Activated CD8-positive, alpha-beta memory T cell treated with anti-CD3 and anti-CD28 coated beads for 48 hours (primary cell): Measurements from ENCODE around the gene HTRA2.
"Not testable (repeated sequence)": the region's sequence is repeated elsewhere in the genome, so short reads cannot be mapped to it uniquely, and the experiment has no call there.

Experiments used
- DNase-seq, 3 experiments: peaks; one replicate each; pipeline ENCODE4 v3.0.0-alpha.2; 2020; ENCODE audit warnings: low read depth in 2 of 3, low spot score in 2 of 3

The HTRA2 gene

DNA sequence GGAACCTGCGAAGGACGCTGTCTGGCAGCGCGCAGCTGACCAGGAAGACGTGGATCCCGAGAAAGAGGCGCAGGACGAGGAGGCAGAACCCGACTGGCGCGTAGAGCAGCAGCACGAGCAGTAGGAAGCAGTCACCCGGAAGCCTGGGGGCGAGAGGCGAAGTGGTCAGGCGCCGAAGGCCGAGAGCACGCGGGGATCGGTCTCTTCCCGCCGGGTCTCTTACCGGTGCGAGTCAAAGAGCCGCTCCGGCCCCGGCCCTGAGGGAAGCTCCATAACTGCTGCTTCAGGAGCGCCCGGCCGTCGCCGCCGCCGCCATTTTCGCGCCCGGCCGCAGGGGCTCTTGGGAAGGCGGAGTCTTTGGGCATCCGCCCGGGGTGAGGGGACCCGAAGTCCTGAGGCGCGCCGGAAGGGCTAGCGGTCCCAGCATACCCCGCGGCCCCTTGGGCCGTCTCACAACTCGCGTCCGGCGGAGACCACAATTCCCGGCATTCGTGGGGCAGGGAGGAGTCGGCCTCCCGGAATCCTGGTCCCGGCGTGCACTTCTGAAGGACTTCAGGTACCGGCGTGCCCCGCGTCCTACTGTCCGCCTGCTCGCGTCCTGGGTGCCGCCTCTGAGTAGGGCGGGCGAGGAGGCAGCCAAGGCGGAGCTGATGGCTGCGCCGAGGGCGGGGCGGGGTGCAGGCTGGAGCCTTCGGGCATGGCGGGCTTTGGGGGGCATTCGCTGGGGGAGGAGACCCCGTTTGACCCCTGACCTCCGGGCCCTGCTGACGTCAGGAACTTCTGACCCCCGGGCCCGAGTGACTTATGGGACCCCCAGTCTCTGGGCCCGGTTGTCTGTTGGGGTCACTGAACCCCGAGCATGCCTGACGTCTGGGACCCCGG lies at the start of gene HTRA2, which contains the start of gene AUP1:
Gene HTRA2, plus strand, starts transcription at position 577 of the 882 bp plus-strand sequence. Its CDS starts 74 bp downstream, at position 651.
Gene AUP1, minus strand, starts transcription at position 350 of the 882 bp plus-strand sequence. Its CDS starts 77 bp downstream, at position 273.
- peak; percentile 77 to 90 (median 80) for DNase-seq

DNA sequence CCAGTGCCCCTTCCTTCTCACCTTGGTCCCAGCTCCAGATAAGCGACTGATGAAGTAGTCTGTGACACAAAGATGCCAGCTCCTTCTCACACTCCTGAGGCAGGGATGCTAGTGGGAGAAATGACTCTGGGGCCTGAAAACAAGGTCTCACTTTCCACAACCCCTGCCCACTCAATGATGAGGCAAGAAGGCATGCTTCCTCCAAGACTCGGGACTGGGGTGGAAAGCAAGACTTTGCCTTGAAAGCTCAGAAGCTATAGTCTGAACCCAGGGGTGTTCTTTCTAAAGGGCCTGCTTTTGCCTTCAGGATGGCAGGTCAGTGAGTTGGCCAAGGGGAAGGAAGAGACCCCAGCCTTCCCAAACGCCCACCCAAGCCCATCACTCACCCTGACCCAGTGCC lies 48.3 kb upstream of the HTRA2 start:
- DNase-seq: no peak

DNA sequence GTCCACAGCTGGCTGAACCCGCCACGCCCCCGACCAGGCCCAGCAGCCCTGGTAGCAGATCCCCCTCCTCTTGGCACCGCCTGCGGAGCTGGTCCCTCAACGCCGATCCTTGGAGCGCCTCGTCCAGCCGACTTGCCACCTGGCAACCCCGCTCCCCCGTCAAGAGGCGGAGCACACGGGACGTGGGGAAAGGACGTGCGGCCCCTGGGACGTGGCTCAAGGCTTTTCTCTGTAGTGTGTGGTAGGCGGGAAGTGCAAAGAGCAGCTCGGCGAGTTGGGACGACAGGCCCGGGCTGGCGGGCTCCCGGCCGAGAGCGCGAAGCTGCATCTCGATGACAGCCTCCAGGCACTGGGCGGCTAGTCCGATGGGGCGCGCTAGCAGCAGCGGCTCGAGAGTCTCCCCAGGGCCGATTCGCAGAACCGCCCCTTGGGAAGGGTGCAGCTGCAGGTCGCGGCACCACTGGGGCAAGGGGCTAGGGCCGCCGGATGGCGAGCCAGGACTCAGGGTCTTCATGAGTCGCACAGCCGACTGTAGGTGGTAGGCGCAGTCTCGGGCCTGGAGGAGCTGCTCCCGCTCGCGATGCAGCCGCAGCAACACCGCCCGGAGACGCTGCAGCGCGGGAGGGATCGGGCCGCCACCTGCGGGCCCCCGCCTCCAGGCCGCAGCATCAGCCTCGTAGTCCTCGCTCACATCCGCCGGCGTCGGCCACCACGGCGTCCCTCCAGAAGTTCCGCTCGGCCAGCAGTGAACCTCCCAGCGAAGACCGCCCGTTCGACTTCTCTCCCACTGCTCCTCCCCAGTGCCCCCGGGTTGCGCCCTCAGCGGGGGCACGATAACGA lies 47.6 kb upstream of the HTRA2 start:
- no peak for DNase-seq

DNA sequence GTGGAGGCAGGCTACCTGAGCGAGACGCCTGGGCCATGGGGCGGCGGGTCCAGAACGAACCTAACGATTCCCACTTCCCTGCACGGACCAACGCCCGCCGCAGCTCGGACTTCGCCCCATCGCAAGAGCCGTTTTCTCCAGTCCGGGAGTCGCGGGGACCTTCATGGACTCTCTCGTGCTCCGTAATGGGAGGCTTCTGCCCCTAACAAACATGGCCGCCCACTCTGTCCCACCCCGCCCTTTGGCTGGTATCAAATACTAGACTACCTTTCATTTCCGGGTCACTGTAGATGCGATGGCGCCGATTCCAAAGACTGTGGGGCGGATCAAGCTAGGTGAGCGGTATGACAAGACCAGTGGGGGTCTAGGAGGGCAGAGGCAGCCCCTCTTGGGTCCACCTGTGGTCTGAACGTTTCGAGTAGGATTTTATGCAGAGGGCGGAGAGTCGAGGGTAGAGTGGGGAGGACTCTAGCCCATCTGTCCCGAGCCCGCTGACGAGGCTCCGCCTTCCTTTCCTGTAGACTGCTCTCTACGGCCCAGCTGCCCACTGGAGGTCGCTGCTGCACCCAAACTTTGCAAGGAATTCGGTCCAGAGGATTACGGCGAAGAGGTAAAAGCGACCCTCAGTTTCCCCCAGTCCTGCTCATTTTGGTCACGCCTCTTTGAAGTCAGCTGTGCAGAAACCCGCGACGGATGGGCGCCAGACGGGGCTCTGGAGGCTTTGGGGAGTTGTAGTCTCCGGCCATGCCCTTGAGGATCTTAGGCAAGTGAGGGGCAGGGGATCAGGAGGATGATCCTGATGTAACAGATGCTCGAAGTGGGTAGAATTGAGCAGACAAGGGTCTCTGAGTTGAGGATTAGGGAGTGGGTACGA lies 46.7 kb upstream of the HTRA2 start, which contains the start of the genes CCDC142 and TTC31:
Gene CCDC142, minus strand, starts transcription at position 198 of the 874 bp plus-strand sequence. Its CDS starts 161 bp downstream, at position 37.
Gene TTC31, plus strand, starts transcription at position 281 of the 874 bp plus-strand sequence. Its CDS starts 15 bp downstream, at position 296.
- peak; percentile 74 to 83 (median 77) for DNase-seq

DNA sequence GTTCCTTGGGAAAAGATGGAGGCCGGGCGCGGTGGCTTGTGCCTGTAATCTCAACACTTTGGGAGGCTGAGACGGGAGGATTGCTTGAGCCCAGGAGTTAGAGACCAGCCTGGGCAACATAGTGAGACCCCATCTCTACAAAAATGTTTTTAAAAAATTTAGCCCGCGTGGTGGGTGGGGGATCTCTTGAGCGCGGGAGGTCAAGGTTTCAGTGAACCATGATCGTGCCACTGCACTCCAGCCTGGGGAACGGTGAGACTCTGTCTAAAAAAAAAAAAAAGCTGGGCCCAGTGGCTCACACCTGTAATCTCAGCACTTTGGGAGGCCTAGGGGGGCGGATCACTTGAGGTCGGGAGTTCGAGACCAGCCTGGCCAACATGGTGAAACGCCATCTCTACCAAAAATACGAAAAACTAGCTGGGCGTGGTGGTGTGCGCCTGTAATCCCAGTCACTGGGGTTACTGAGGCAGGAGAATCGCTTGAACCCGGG lies 46.0 kb upstream of the HTRA2 start:
- not testable (repeated sequence) for DNase-seq

DNA sequence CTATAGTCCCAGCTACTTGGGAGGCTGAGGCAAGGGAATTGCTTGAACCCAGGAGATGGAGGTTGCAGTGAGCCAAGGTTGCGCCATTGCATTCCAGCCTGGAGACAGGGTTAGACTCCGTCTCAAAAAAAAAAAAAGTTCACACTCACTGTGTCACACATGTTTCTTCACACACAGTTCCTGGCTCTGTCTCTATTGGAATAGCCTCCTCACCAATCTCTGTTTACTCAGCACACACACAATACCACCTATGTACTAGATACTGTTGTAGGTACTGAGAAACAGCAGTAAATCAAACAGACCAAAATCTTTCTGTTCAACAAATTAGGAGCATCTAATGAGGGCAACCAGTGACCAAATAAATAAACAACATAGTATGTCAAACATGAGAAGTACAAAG lies 43.6 kb upstream of the HTRA2 start:
- DNase-seq: no peak

DNA sequence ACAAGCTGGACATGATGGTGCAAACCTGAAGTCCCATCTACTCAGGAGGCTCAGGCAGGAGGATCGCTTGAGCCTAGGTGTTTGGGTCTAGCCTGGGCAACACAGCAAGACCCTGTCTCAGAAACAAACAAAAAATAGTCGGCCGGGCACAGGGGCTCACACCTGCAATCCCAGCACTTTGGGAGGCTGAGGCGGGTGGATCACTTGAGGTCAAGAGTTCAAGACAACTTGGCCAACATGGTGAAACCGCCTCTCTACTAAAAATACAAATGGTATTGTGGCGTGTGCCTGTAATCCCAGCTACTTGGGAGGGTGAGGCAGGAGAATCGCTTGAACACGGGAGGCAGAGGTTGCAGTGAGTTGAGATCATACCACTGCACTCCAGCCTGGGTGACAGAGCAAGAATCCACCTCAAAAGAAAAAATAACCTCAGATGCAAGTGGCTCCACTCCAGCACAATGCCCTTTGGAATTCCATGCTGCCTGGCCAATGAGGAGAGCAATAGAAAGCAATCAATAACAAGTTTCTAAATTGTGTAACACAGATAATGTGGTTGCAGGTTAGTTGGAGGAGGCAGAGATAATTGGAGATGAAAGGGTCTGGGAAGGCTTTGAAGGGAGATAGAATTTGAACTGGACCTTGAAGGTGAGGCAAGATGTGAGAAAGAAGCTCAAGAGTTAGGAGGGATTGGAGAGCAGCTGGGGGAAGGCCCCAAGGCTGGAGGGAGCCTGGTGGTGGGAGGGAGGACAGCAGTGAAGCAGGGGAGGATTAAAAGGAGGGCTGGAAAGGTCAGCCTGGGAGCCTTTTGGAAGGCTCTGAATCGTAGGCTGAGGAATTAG lies 40.9 kb upstream of the HTRA2 start:
- DNase-seq: no peak

DNA sequence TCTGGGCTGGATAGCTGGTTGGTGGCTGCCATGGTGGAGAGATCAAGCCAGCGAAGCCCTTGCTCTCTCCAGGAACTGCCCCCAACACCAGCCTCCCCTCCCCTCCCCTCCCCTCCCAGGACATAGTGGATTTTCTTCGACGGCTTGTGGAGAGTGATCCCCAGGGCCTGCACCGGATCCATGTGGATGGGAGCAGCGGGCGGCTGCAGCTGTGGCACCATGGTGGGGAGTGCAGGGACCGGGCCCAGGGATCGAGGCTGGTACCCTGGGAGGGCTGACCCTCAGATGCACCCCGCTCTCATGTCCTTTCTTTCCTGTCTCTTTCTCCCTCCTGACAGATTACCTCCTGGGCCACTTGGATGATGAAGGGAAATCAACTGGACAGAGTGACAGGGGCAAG lies 39.8 kb upstream of the HTRA2 start:
- no peak for DNase-seq

DNA sequence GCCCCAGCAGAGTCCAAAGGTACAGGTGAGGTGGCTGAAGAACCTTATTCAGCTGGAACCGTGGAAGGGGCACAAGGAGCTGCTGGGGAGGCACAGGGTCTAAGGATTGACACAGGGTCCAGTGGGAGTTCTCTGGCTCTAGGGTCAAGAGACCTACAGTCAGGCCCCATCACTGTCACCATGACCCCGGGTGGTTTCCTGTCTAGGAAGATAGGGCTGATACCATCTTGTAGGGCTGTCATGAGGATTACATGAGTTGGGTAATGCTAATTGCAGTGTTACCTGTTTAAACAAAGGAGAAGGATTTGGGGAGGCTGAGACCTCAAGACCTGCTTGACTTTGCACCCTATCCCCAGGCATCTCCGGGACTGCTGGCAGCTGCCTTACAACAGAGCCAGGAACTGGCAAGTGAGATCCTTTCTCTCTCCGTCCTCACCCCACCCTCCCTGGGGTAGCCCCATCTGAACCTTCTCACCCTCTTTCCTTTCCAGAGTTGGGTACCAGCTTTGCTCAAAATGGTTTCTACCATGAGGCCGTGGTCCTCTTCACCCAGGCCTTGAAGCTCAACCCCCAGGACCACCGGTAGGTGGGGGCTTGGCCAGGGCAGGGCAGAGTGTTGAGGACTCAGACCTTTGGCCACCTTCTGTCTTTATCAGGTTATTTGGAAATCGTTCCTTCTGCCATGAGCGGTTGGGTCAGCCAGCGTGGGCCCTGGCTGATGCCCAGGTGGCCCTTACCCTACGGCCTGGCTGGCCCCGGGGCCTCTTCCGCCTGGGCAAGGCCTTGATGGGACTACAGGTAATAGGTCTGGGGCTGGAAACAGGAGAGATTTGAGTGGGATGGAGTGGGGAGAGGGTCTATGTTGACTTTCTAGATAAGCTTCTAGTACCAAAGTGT lies 37.8 kb upstream of the HTRA2 start:
- DNase-seq: no peak

DNA sequence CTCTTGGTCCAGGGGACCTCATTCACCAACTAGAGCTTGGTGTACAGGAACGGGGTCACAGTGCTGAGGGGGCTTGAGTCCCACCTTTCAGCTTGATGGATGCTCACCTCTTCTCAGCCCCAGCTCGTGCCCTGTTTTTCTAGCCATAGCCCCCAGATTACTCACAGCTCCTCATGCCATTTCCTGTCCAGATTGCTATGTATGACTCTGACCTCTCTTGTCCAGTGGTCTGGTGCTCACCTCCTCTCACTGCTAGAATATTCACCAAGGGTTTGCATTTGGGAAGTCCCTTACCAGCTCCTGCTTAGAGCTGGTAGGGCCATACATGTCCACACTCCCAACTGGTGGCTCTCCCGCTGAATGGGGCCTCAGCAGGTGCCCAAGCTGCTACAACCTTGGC lies 36.2 kb upstream of the HTRA2 start:
- no peak for DNase-seq

DNA sequence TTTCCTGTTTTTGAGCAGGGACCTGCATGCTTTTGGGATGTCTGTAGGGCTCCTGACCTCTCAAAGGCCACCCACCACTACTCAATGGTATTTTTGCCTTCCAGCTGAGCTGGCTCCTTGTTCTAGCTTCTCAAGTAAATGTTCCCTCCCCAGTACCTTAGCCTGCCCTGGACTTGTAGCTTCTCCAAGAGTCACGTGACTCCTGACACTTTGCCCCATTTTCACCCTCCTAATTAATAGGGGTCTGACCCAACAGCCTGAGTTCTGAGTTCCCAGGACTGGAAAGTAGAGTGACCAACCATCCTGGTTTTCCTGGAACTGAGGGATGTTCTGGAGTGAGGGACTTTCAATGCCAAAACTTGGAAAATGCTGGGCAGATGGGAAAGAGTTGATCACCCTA lies 34.3 kb upstream of the HTRA2 start:
- DNase-seq: no peak

DNA sequence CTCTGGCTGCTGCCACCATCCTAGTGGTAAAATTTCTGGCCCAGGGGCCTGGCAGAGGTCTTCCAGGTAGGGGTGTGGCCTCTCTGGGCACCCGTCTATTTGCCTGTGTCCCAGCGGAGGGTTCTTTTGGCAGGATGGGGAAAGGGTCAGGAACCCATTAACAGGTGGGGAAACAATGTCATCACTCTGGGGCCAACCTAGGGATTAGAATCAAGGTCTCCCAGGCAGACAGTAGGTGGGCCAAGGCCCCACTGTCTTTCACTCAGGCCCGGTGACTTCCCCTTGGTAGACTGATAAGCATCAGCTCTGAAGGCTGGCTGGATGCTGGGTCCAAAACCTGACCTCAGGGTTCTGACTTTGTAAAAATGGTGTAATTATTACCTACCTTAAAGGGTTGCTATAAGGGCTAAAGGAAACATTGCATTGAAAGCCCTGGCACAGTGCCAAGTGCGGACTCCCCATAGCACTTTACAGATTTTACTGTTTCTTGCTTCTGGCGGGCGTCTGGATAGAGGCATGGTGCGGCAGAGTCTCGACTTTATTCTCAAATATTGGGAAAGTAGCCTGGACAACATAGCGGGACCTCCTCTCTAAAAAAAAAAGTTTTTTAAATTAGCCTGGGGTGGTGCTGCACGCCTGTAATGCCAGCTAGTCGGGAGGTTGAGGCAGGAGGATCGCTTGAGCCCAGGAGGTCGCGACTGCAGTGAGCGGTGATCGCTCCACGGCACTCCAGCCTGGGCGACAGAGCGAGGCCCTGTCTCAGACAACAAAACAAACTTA lies 32.5 kb upstream of the HTRA2 start:
- DNase-seq: no peak

DNA sequence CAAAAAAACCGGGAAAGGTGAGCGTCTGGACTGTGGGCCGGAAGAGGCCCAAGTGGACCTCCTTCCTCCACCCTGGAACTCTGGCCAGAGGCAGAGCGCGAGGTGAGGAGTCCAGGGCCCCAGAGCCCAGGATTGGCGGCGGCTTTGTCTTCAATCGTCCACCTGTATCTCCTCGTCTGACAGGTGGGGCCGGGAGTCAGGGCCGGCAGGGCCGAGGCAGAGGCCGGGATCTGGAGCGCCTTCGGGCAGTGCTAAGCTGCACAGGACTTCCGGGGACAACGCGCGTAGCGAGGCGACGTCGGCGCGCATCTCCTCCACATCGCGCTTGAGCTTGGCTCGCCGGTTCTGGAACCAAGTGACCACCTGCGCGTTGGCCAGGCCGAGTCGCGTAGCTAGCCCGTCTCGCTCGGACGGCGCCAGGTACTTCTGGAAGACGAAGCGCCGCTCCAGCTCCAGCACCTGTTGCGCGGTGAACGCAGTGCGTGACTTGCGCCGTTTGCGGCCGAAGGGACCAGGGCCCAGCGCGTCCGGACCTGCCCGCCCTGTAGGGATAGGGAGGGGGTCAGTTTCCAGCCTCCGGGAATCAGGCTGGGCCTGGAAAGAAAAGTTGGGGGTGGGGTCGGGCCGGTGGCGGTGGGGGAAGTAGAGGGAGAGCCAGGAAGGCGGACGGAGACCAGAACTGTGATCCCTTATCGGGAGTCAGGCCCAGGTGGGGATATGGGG lies 31.8 kb upstream of the HTRA2 start:
- DNase-seq: no peak

DNA sequence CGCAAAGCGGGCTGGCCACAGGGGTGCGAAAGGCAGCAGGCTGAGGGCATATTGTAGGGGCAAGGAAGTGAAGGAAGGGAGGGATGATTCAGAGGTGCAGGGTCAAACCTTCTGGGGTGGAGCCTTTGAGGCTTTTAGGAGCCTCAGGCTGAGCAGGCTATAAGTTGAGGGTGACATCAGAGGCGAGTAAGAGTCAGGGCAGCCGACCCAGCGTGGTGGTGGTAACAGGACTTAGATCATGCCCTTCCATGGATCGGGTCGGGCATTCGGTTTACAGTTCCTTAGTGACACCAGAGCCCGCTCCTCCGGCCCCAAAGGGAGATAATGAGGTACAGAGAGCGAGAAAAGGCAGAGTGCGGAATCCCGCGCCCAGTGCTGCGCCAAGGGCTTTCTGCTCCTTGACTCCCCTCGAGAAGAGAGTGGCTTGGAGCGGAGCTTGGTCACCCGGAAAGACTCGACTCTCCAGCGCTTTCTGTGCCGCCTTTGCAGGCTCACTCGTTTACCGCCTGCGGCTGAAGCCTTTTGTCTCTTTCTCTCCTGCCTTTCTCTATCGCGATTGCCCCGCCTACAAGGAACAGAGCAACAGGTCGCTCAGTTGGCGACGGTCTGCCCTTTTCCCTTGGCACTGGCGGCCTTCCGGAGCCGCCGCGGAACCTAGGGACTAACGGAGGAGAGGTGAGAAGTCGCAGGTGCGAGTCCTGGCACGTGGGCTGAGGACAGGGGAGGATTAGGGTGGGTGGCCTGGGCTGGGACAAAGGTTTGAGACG lies 31.1 kb upstream of the HTRA2 start:
- no peak for DNase-seq

DNA sequence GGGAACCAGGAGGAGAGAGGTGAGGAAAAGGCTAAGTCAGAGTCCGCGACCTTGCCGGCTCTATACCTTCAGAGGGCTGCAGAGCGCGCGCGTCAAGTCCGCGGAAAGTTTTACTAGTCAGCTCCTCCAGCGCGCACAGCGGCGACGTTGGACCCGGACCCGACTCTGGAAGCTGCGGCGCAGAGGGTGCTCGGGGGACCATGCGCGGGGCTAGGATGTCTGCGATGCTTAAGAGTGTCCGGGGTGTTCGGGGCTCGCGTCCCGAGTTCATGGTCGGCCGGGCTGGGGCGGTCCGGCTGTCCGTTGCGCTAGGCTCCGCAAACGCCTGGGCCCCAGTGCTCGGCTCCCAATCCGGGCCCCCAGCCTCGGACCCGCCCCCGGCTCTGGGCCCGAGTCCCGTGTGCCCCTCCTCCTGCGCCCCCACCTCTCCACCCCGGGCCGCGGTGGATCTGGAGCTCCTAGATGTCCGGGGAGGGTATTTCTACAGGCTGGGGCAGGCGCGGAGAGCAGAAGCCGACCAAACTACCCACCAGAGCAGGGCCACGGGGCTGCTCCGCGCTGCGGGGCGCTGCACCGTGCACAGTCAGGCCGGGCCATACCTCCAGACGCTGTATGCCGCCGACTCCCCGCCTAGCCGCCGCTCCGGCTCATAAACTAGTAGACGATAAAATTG lies 30.3 kb upstream of the HTRA2 start, which contains the start of gene LBX2:
Gene LBX2, minus strand, starts transcription at position 337 of the 673 bp plus-strand sequence. Its CDS starts 66 bp downstream, at position 271.
- DNase-seq: no peak
